ENCODE measurements around the gene KLHL26. TPM values are rescaled to one million over a fixed set of nuclear protein-coding genes. Genes with fewer than 3 reads are reported as not detected.

Gene KLHL26
- polyA plus RNA-seq, 1 donor (not counting 4 experiments of a cell fraction or from before 2014, with no cell fraction given), result 0.68 TPM

DNA sequence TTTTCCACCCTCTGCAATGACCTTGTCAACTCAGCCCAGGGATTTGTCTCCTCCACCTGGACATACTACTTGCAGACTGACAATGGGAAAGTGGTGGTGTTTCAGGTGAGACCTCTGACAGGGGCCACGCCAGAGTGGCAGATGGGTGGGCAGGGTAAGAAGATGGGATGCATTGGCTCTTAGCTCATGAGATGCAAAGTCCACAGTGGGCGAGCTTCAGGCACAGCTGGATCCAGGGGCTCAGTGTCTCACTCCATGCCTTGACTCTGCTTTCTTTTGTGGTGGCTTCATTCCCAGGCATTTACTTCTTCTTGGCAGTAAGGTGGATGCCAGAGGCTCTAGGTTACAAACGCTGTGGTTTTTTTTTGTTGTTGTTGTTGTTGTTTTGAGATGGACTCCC lies 20.8 kb upstream of the KLHL26 start:
- TF ChIP-seq CTCF (optimal IDR thresholded peaks at IDR 0.05 in 1 of 3, IDR thresholded peaks at IDR 0.05 in 1 of 3, conservative IDR thresholded peaks at IDR 0.05 in 1 of 3; ENCODE audit: extremely low read depth in 1 of 3, insufficient read depth in 2 of 3, low read length in 3 of 3) (no peak), EZH2 (IDR thresholded peaks at IDR 0.05; ENCODE audit: low read length) (no peak)
- Histone ChIP-seq H3K27me3 (ENCODE audit: control insufficient read depth, extremely low read depth, insufficient read depth, low read length) (peaks cover 36% of the 10 kb centered on the region), H4K20me1 (ENCODE audit: control insufficient read depth, extremely low read depth, insufficient read depth, low read length) (no peaks in the 10 kb centered on the region), H2AFZ (ENCODE audit: control insufficient read depth, low read length) (no peak overlapping the region), H3K9ac (ENCODE audit: control insufficient read depth, extremely low read depth, insufficient read depth, low read length) (no peak overlapping the region), H3K4me2 (ENCODE audit: control insufficient read depth, extremely low read depth, insufficient read depth, low read depth, low read length) (no peak overlapping the region), H3K4me3 (ENCODE audit: control insufficient read depth in 2 of 3, extremely low read depth in 1 of 3, insufficient read depth in 2 of 3, low read depth in 1 of 3, low read length in 3 of 3) (no peak overlapping the region), H3K36me3 (ENCODE audit: control insufficient read depth in 2 of 2, extremely low read depth in 1 of 2, insufficient read depth in 2 of 2, low read length in 2 of 2) (no peaks in the 10 kb centered on the region), H3K9me1 (ENCODE audit: control insufficient read depth, extremely low read depth, insufficient read depth, low read length) (no peaks in the 10 kb centered on the region), H3K79me2 (ENCODE audit: control insufficient read depth, insufficient read depth, low read length) (no peaks in the 10 kb centered on the region), H3K9me3 (ENCODE audit: control insufficient read depth, low read depth, low read length) (no peaks in the 10 kb centered on the region), H3K4me1 (ENCODE audit: control insufficient read depth, extremely low read depth, insufficient read depth, low read length) (no peaks in the 10 kb centered on the region), H3K27ac (ENCODE audit: control insufficient read depth, insufficient read depth, low read length) (no peak overlapping the region)
- DNase-seq (ENCODE audit: low read depth, low spot score), result no peak
- FAIRE-seq, result no peak
- dilution Hi-C loops (cut with MboI; ENCODE audit: extremely low pct_ligation_motif_present, low sequenced_read_pairs), result no loop called here

- H3K27ac ChIP-seq (ENCODE audit: control insufficient read depth, insufficient read depth, low read length), result no peak overlapping the region
- peaks cover 22% of the 10 kb centered on the region for H3K27me3 ChIP-seq (ENCODE audit: control insufficient read depth, extremely low read depth, insufficient read depth, low read length)
- no peak overlapping the region for H3K4me3 ChIP-seq (ENCODE audit: control insufficient read depth in 2 of 3, extremely low read depth in 1 of 3, insufficient read depth in 2 of 3, low read depth in 1 of 3, low read length in 3 of 3)
- no peak for DNase-seq (ENCODE audit: low read depth, low spot score)
- no peaks in the 10 kb centered on the region for H3K9me1 ChIP-seq (ENCODE audit: control insufficient read depth, extremely low read depth, insufficient read depth, low read length)
- H3K4me1 ChIP-seq (ENCODE audit: control insufficient read depth, extremely low read depth, insufficient read depth, low read length), result no peaks in the 10 kb centered on the region
- no peaks in the 10 kb centered on the region for H4K20me1 ChIP-seq (ENCODE audit: control insufficient read depth, extremely low read depth, insufficient read depth, low read length)
- no peak for TF ChIP-seq EZH2 (IDR thresholded peaks at IDR 0.05; ENCODE audit: low read length)
- TF ChIP-seq CTCF (optimal IDR thresholded peaks at IDR 0.05 in 1 of 3, IDR thresholded peaks at IDR 0.05 in 1 of 3, conservative IDR thresholded peaks at IDR 0.05 in 1 of 3; ENCODE audit: extremely low read depth in 1 of 3, insufficient read depth in 2 of 3, low read length in 3 of 3), result no peak
- no peak for FAIRE-seq
- dilution Hi-C loops (cut with MboI; ENCODE audit: extremely low pct_ligation_motif_present, low sequenced_read_pairs), result no loop called here
- no peak overlapping the region for H3K9ac ChIP-seq (ENCODE audit: control insufficient read depth, extremely low read depth, insufficient read depth, low read length)
- H3K79me2 ChIP-seq (ENCODE audit: control insufficient read depth, insufficient read depth, low read length), result no peaks in the 10 kb centered on the region
- no peaks in the 10 kb centered on the region for H3K9me3 ChIP-seq (ENCODE audit: control insufficient read depth, low read depth, low read length)
- no peak overlapping the region for H3K4me2 ChIP-seq (ENCODE audit: control insufficient read depth, extremely low read depth, insufficient read depth, low read depth, low read length)
- no peak overlapping the region for H2AFZ ChIP-seq (ENCODE audit: control insufficient read depth, low read length)
- H3K36me3 ChIP-seq (ENCODE audit: control insufficient read depth in 2 of 2, extremely low read depth in 1 of 2, insufficient read depth in 2 of 2, low read length in 2 of 2), result no peaks in the 10 kb centered on the region
These were observed 19.3 kb upstream of the KLHL26 start for GRCh38 chr19:18617562-18617961.
